ENCODE measurements around the gene BMPR1B. TPM values are rescaled to one million over a fixed set of nuclear protein-coding genes. Genes with fewer than 3 reads are reported as not detected.

The BMPR1B gene
- total and polyA plus RNA-seq, 9 of the 15 experiments (the other 6 are each of a cell fraction or from before 2014, with no cell fraction given): 0.01 TPM; not detected in 8

- TF ChIP-seq ZNF609 (CRISPR knock-in tag; IDR thresholded peaks at IDR 0.05; ENCODE audit: borderline replicate concordance) (no peak), FOXK2 (conservative IDR thresholded peaks at IDR 0.05 in 1 of 2, IDR thresholded peaks at IDR 0.05 in 1 of 2; ENCODE audit: low read depth in 2 of 2) (no peak)
- TF ChIP-seq, protein P1, sequence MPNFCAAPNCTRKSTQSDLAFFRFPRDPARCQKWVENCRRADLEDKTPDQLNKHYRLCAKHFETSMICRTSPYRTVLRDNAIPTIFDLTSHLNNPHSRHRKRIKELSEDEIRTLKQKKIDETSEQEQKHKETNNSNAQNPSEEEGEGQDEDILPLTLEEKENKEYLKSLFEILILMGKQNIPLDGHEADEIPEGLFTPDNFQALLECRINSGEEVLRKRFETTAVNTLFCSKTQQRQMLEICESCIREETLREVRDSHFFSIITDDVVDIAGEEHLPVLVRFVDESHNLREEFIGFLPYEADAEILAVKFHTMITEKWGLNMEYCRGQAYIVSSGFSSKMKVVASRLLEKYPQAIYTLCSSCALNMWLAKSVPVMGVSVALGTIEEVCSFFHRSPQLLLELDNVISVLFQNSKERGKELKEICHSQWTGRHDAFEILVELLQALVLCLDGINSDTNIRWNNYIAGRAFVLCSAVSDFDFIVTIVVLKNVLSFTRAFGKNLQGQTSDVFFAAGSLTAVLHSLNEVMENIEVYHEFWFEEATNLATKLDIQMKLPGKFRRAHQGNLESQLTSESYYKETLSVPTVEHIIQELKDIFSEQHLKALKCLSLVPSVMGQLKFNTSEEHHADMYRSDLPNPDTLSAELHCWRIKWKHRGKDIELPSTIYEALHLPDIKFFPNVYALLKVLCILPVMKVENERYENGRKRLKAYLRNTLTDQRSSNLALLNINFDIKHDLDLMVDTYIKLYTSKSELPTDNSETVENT (CRISPR knock-in tag; IDR thresholded peaks at IDR 0.05): no peak
These were observed 303.5 kb downstream of the BMPR1B start (continued) for GRCh38 chr4:95061220-95061619.
